Activated naive CD8-positive, alpha-beta T cell treated with anti-CD3 and anti-CD28 coated beads, Interleukin-2, amount 10 ng/mL, durations not matched to agents 7 days and 5 days (primary cell): Measurements from ENCODE around the gene PDE3A. TPM values are rescaled to one million over a fixed set of nuclear protein-coding genes. Genes with fewer than 3 reads are reported as not detected.

ENCODE experiments used
- ATAC-seq: fragments of 150-1000 bp; cut with Tn5 transposase; one replicate; pipeline ENCODE4 v1.10.0; 2021; ENCODE audit warnings: low read depth, moderate library complexity
- POLR2A ChIA-PET: fragments of 350-600 bp; sonication (Branson Sonifier 250); formaldehyde crosslinking; loops from one replicate; lab custom pipeline; 2021; ENCODE audit warnings: antibody characterized with exemption; lab: Charles Lee
- DNase-seq: peaks from one replicate; pipeline ENCODE4 v3.0.0; 2021
- H3K27ac Mint-ChIP-seq: one replicate; pipeline ENCODE4 v1.8.0; 2022; ENCODE audit warnings: mild to moderate bottlenecking, mixed read lengths
- H3K27me3 Mint-ChIP-seq: one replicate; pipeline ENCODE4 v1.8.0; 2022; ENCODE audit warnings: mild to moderate bottlenecking, moderate library complexity, mixed read lengths
- H3K36me3 Mint-ChIP-seq: one replicate; pipeline ENCODE4 v1.8.0; 2021; ENCODE audit warnings: mild to moderate bottlenecking, mixed read lengths
- H3K4me1 Mint-ChIP-seq: one replicate; pipeline ENCODE4 v1.8.0; 2021; ENCODE audit warnings: mixed read lengths
- H3K4me3 Mint-ChIP-seq: one replicate; pipeline ENCODE4 v1.8.0; 2022; ENCODE audit warnings: mild to moderate bottlenecking, moderate library complexity, mixed read lengths
- H3K9me3 Mint-ChIP-seq: one replicate; pipeline ENCODE4 v1.8.0; 2021; ENCODE audit warnings: mixed read lengths
- total RNA-seq, 2 experiments: library from RNA; stranded (reverse); gene quantifications; one replicate each; pipeline ENCODE4 v1.2.3, GENCODE V29; 2021

The PDE3A gene
- total RNA-seq, 2 experiments from 2014 or later = not detected

DNA sequence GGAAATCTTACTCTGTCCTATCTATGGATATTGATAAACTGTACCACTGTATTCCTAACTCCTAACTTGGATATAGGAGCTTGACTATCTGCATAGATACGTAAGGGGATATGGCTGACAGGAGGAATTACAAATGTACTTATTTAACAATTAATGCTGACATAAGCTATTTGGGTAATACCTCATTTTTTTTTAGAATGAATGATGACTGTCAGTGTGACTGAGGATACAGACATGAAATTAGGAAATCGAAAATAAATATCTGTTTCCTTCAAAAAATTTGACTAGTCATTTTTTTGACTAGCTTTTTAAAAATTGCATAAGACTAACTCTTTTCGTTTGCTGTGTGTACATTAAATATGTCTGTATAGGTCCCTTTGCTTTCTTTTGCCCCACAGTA, 74.9 kb downstream of the PDE3A start:
- no peak for ATAC-seq
- POLR2A ChIA-PET = no interaction called here
- H3K27me3 Mint-ChIP-seq = peaks cover 8% of the 10 kb centered on the region

DNA sequence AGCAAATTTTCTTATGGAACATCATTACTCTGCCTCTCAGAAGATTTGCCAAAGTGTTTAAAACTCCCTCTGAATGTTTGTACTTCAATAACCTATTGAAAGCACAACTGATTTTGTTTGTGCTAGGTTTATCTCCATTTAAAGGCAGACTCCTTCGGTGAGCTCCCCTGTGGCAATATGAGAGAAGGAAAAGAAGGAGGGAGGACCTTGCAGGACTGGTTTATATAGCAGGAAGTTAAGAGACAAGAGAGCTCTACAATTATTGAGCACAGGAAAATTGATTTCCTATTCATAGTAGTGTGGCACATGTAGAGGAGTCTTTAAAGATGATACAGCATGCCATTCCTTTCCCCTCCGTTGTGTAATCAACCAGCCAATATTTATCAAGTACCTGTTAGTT, 75.5 kb downstream of the PDE3A start:
- no peak overlapping the region for H3K27ac Mint-ChIP-seq
- DNase-seq (no peak), ATAC-seq (no peak)
- H3K27me3 Mint-ChIP-seq = peaks cover 8% of the 10 kb centered on the region
- no peaks in the 10 kb centered on the region for H3K4me1 Mint-ChIP-seq
- POLR2A ChIA-PET = no interaction called here
- no peaks in the 10 kb centered on the region for H3K9me3 Mint-ChIP-seq
- H3K4me3 Mint-ChIP-seq = no peak overlapping the region
- H3K36me3 Mint-ChIP-seq = no peaks in the 10 kb centered on the region

More for the DNA sequence above, 74.9 kb downstream of the PDE3A start:
- Mint-ChIP-seq H3K4me3 (no peak overlapping the region), H3K36me3 (no peaks in the 10 kb centered on the region), H3K27ac (no peak overlapping the region), H3K4me1 (no peaks in the 10 kb centered on the region), H3K9me3 (no peaks in the 10 kb centered on the region)
- DNase-seq = no peak

DNA sequence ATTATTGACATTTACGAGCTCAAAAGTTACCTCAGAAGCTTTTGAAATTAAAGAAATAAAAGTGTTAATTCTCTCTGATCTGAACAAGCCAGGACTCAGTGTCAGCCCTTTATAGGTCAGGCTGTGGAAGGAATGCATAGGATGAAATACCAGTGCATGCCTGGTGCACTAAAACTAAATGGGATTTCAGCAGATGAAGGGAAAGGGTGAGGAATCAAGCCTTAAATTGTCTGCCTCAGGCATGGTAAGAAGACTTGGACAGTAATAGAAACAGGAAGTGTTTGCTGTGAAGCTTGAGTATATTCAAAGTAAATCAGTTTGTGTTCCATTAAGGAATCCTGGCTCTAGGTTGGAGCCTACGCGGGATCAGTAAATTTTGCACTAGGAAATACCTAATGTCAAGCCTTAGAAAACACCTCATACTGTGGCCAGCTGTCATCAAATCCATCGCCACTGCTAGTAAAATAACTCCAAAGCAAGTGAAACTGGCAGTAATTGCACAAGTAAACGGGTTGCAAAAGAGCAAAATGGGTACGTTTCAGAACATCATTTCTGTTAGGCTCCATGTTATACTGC, 76.3 kb downstream of the PDE3A start:
- POLR2A ChIA-PET = no interaction called here
- DNase-seq (no peak), ATAC-seq (no peak)
- H3K4me3 Mint-ChIP-seq = no peak overlapping the region
- no peaks in the 10 kb centered on the region for H3K36me3 Mint-ChIP-seq
- H3K27ac Mint-ChIP-seq = no peak overlapping the region
- H3K9me3 Mint-ChIP-seq = no peaks in the 10 kb centered on the region
- H3K27me3 Mint-ChIP-seq = peaks cover 8% of the 10 kb centered on the region
- no peaks in the 10 kb centered on the region for H3K4me1 Mint-ChIP-seq

DNA sequence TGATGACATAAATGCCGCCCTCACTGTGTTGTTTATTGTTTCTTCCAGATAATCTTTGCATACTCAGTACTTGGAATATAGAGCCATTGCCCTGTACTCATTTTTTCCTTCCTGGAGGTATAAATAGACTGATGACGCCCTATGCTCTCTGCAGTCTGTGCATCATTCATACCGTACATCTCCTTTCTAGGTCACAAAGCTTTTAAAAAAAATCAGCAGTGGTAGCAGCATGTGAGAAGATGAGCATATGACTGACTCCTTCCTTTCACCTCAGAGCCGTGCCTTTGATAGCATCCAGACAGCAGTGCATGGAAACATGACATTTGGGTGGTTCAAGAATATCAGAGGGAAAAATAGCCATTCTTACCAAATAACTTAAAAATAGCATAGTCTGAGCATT, 77.3 kb downstream of the PDE3A start:
- Mint-ChIP-seq H3K27ac (no peak overlapping the region), H3K9me3 (no peaks in the 10 kb centered on the region), H3K36me3 (no peaks in the 10 kb centered on the region), H3K4me3 (no peak overlapping the region), H3K27me3 (peaks cover 4% of the 10 kb centered on the region), H3K4me1 (no peaks in the 10 kb centered on the region)
- DNase-seq = no peak
- POLR2A ChIA-PET = no interaction called here
- no peak for ATAC-seq

DNA sequence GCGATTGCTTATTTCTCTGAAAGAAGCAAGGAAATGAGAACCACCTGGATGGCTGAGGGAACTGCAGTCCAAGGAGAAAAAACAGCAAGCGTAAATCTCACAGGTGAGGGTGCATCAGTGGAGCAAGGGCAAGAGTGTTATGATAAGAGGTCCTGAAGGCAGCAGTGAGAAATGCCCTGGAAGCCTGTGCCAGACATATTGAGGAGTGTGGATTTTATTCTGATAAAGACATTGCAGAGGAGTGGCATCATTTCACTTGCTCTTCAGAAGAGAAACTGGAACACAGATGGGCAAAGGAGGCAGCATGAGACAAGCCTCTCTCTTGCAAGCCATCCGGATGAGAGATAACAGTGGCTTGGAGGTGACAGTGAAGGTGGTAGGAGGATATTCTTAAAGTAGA, 78.5 kb downstream of the PDE3A start:
- Mint-ChIP-seq H3K4me1 (no peaks in the 10 kb centered on the region), H3K36me3 (no peaks in the 10 kb centered on the region), H3K4me3 (no peak overlapping the region), H3K27ac (no peak overlapping the region), H3K27me3 (peaks cover 4% of the 10 kb centered on the region), H3K9me3 (no peaks in the 10 kb centered on the region)
- no peak for ATAC-seq
- no peak for DNase-seq
- POLR2A ChIA-PET = no interaction called here

DNA sequence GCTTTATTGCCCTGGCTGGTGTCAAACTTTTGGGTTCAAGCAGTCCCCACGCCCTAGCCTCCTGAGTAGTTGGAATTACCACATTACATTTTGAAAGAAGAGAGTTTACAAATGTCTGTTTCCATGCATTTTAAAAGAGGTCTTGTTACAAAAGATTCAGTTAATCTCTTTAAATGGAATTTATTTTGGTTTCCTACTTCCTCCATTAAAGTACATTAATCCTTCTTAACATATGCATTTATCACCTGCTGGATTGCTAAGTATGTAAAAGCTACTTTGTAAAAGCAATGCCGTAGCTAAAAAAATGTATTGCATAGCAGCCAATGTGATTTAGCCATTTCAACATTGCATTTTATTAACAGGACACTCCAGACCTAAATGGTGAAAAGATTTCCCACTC, 80.4 kb downstream of the PDE3A start:
- Mint-ChIP-seq H3K27me3 (no peaks in the 10 kb centered on the region), H3K4me1 (no peaks in the 10 kb centered on the region), H3K27ac (no peak overlapping the region), H3K36me3 (no peaks in the 10 kb centered on the region), H3K4me3 (no peak overlapping the region), H3K9me3 (no peaks in the 10 kb centered on the region)
- ATAC-seq (no peak), DNase-seq (no peak)
- POLR2A ChIA-PET = no interaction called here

DNA sequence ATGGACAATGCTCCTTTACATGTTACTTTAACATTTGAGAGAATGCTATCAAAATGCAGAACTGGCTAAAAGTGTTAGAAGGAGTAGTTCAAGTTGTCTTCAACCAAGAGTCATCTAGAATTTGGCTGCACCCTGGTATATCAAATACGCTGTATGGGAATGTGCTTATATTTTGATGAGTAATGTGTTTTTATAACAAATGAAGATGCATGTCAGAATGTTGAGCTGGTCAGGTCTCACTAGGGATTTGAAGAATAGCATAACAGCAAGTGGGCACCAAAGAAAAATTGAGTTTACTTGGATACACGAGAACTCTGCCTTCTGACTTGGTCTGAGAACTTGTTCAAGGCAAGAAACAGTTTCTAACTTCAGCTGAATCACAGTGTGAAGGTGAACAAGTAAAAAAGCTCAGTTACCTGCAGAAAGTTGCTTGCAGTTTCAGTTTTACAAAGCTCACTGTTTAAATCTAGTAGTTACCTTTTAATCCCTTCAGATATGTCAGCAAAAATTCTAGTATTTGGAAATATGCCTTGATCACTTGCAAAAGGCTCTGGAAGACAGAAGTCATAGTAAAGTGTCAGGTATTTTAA, 82.3 kb downstream of the PDE3A start:
- Mint-ChIP-seq H3K4me1 (no peaks in the 10 kb centered on the region), H3K36me3 (no peaks in the 10 kb centered on the region), H3K9me3 (no peaks in the 10 kb centered on the region), H3K27ac (no peak overlapping the region), H3K27me3 (no peaks in the 10 kb centered on the region), H3K4me3 (no peak overlapping the region)
- ATAC-seq (no peak), DNase-seq (no peak)
- POLR2A ChIA-PET = no interaction called here

DNA sequence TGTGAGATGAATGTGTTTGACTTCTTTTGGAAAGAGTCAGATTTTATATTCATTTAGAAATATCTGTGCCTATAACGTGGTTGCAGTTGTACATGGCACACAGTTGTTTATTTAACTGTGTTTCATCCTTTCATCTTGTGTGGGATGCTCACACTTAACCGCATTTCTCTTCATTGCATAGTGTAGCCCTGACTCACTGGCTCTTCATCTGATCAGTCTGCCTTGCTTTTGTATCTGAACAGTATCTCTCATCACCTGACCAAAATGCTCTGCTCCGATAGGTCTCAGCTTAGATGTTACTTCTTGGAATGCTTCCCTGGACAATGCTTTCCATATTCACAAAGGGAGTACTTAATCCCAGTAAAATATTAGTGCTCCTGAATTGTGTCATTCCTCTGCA, 83.4 kb downstream of the PDE3A start:
- Mint-ChIP-seq H3K4me3 (no peak overlapping the region), H3K9me3 (no peaks in the 10 kb centered on the region), H3K27me3 (no peaks in the 10 kb centered on the region), H3K36me3 (no peaks in the 10 kb centered on the region), H3K27ac (no peak overlapping the region), H3K4me1 (no peaks in the 10 kb centered on the region)
- POLR2A ChIA-PET = no interaction called here
- DNase-seq = no peak
- ATAC-seq = no peak

DNA sequence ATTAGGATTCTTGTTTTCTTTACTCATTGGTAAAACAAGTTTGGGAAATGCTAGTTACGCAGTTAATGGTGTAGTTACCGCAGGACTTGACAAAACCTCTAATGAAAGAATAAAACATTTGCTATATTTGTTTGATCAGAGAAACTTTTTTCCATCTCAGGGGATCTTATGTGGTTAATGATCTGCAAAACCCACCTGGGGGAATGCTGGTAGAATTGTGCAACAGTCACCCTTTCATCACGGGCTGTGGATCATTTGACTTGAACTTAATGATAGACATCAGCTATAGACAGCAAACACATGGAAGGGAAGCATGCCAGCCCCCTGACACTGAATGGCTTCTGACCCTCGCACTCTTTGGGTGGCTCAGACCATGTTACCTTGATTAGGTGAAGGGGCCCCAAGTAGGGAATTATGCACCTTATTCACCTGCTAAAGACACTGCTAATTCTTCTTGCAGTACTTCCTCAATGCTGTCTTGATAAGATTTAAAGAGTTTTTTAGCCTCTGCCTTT, 84.2 kb downstream of the PDE3A start:
- no peaks in the 10 kb centered on the region for H3K9me3 Mint-ChIP-seq
- no peak overlapping the region for H3K4me3 Mint-ChIP-seq

DNA sequence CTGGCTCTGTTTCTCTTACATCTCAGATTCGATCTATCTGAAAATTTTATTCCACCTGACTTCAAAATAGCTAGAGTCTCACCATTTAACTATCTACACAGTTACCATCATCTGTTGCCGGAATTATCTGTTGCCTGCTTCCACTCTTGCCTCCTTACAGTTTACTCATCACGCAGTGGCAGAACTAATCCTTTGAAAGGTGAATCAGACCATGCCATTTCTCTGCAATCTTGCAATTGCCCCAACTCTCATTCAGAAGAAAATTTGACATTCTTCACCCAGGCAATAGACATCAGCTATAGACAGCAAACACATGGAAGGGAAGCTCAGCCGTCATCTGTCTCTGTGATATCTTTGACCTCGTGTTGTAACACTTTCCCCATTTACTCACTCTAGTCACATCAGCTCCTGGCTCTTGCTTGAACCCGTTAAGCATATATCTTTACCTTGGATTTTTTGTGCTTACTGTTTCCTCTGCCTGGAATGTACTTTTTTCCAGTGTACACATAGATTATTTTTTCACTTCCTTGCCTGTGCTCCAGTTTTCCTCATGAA, 85.5 kb downstream of the PDE3A start:
- no peak overlapping the region for H3K4me3 Mint-ChIP-seq
- H3K27ac Mint-ChIP-seq = no peak overlapping the region
- no peaks in the 10 kb centered on the region for H3K27me3 Mint-ChIP-seq
- no peak for DNase-seq
- POLR2A ChIA-PET = no interaction called here
- no peak for ATAC-seq
- no peaks in the 10 kb centered on the region for H3K36me3 Mint-ChIP-seq
- H3K9me3 Mint-ChIP-seq = no peaks in the 10 kb centered on the region
- no peaks in the 10 kb centered on the region for H3K4me1 Mint-ChIP-seq

More for the DNA sequence above, 84.2 kb downstream of the PDE3A start:
- Mint-ChIP-seq H3K36me3 (no peaks in the 10 kb centered on the region), H3K27me3 (no peaks in the 10 kb centered on the region), H3K27ac (no peak overlapping the region), H3K4me1 (no peaks in the 10 kb centered on the region)
- DNase-seq = no peak
- ATAC-seq = no peak
- POLR2A ChIA-PET = no interaction called here

DNA sequence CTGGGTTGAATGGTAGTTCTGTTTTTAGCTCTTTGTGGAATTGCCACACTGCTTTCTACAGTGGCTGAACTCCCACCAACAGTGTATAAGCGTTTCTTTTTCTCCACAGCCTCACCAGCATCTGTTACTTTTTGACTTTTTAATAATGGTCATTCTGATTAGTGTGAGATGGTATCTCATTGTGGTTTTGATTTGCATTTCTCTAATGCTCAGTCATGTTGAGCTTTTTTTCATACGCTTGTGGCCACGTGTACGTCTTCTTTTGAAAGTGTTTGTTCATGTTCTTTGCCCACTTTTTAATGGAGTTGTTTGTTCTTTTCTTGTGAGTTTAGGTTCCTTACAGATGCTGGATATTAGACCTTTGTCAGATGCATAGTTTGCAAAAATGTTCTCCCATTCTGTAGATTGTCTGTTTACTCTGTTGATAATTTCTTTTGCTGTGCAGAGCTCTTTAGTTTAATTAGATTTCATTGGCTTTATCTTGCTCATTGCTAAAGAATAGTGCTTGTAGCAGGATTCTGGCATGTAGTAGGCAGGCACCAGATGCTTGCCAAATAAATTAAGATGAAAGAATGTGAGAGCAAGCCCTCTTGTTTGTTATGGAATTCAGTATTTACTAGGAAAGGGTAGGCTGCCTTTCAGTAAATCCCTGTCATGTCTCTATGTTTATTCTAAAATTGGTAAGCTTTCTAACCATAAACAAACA, 86.8 kb downstream of the PDE3A start:
- Mint-ChIP-seq H3K27me3 (no peaks in the 10 kb centered on the region), H3K36me3 (no peaks in the 10 kb centered on the region), H3K9me3 (no peaks in the 10 kb centered on the region), H3K4me1 (no peaks in the 10 kb centered on the region), H3K27ac (no peak overlapping the region), H3K4me3 (no peak overlapping the region)
- no peak for ATAC-seq
- DNase-seq = no peak
- POLR2A ChIA-PET = no interaction called here

DNA sequence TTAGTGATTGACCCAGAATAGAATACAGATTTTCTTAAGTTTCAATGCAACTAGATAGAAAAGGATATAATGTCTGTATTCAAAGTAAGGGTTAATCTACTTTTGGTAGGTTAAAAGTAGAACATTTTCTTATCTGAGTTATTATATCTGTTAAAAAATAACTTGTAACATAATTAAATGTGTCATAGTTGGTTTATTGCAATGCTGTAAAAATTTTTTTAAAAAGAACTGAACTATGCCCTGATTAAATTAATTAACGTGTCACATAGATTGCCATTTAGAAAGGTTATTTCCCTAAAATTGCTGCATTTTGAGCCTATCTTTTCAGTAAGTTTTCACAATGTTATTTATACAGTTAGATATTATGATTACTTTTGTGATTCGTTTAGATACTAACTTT, 89.2 kb downstream of the PDE3A start:
- POLR2A ChIA-PET = no interaction called here
- Mint-ChIP-seq H3K27ac (no peak overlapping the region), H3K27me3 (no peaks in the 10 kb centered on the region), H3K36me3 (no peaks in the 10 kb centered on the region), H3K4me3 (no peak overlapping the region), H3K4me1 (no peaks in the 10 kb centered on the region), H3K9me3 (no peaks in the 10 kb centered on the region)
- DNase-seq = no peak
- ATAC-seq = no peak

DNA sequence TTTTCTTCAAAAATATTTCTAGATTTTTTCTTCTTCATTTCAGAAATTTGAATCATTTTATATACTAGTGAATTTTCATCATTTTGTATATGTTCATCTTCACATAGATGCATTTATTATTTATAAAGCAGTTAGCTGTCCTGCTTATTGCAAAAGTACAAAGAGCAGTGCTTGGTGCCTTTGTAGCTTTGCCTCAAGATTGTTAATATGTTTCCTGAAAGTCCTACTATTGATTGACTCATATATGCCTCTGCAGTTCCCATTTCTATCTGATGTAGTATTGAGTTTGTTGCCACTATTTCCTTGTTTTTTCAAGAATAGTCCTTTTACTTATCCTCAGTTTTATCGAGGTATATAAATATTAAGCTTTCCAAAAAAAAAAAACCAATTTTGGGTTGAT, 89.7 kb downstream of the PDE3A start:
- Mint-ChIP-seq H3K4me3 (no peak overlapping the region), H3K27ac (no peak overlapping the region), H3K36me3 (no peaks in the 10 kb centered on the region), H3K4me1 (no peaks in the 10 kb centered on the region), H3K9me3 (no peaks in the 10 kb centered on the region), H3K27me3 (no peaks in the 10 kb centered on the region)
- ATAC-seq (no peak), DNase-seq (no peak)
- POLR2A ChIA-PET = no interaction called here

DNA sequence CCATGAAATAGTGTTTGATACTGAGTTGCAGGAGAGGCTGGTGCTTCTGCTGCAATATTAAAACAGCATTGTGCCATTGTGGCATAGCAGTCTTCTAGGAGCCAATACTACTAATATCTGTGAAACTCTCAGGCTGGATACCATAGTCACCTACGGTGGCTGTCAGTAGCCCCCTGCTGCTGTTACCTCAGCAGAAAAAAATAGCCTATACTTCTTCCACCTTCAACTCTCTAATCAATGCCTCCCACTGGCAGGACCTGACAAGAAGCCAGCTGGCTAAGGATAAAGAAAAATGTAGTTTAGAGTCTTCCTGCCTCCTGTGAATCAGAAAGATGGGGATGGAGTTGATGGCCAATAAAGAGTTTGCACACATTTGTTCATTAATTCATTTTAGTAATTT, 91.6 kb downstream of the PDE3A start:
- Mint-ChIP-seq H3K27me3 (no peaks in the 10 kb centered on the region), H3K9me3 (no peaks in the 10 kb centered on the region), H3K27ac (no peak overlapping the region), H3K4me3 (no peak overlapping the region), H3K4me1 (no peaks in the 10 kb centered on the region), H3K36me3 (no peaks in the 10 kb centered on the region)
- POLR2A ChIA-PET = no interaction called here
- DNase-seq (no peak), ATAC-seq (no peak)
